OCI-LY1 (cell line): Measurements from ENCODE around the gene ATP6AP1.
A peak's percentile ranks its signal among the peaks of the same experiment; 100 is the strongest.

Experiments
- H2AFZ ChIP-seq: fragments of 200-600 bp; sonication (generic), shearing (Covaris generic); 2 replicates; pipeline ENCODE4 v1.6.0; 2014; ENCODE audit warnings: antibody characterized with exemption, mild to moderate bottlenecking, low read length
- H3F3A ChIP-seq: fragments of 200-600 bp; sonication (generic), shearing (Covaris generic); 2 replicates; pipeline ENCODE4 v1.6.0; 2014; ENCODE audit warnings: mild to moderate bottlenecking, antibody characterized with exemption, low read length, moderate library complexity; ENCODE audit not compliant: insufficient read depth
- H3K27ac ChIP-seq: fragments of 200-600 bp; sonication (generic); 2 replicates; pipeline ENCODE4 v1.5.1; 2014; ENCODE audit warnings: low read length, mixed run types, mild to moderate bottlenecking, low read depth; ENCODE audit not compliant: poor library complexity, severe bottlenecking
- H3K27me3 ChIP-seq: fragments of 200-600 bp; sonication (generic); 2 replicates; pipeline ENCODE4 v1.6.0; 2014; ENCODE audit warnings: antibody characterized with exemption, mild to moderate bottlenecking, low read length, moderate library complexity; ENCODE audit not compliant: insufficient read depth
- H3K36me3 ChIP-seq: fragments of 200-600 bp; sonication (generic); 2 replicates; pipeline ENCODE4 v1.6.1; 2014; ENCODE audit warnings: mild to moderate bottlenecking, antibody characterized with exemption, low read length, moderate library complexity, mixed read lengths; ENCODE audit not compliant: insufficient read depth
- H3K4me1 ChIP-seq: fragments of 200-600 bp; sonication (generic); 2 replicates; pipeline ENCODE4 v1.5.1; 2014; ENCODE audit warnings: mild to moderate bottlenecking, low read length, moderate library complexity; ENCODE audit not compliant: insufficient read depth, severe bottlenecking
- H3K4me2 ChIP-seq: fragments of 200-600 bp; sonication (generic), shearing (Covaris generic); 2 replicates; pipeline ENCODE4 v1.6.1; 2014; ENCODE audit warnings: low read length
- H3K4me3 ChIP-seq: fragments of 200-600 bp; sonication (generic); 2 replicates; pipeline ENCODE4 v1.5.1; 2014; ENCODE audit warnings: low read length, low read depth, mild to moderate bottlenecking, mixed read lengths; ENCODE audit not compliant: poor library complexity, severe bottlenecking
- H3K79me2 ChIP-seq: fragments of 200-600 bp; shearing (Covaris generic); 2 replicates; pipeline ENCODE4 v1.6.1; 2016; ENCODE audit warnings: mixed run types, low read length, mixed read lengths; ENCODE audit not compliant: insufficient read depth
- H3K9ac ChIP-seq: fragments of 200-600 bp; sonication (generic), shearing (Covaris generic); 2 replicates; pipeline ENCODE4 v1.6.1; 2014; ENCODE audit warnings: mild to moderate bottlenecking, low read length, mixed read lengths
- H3K9me2 ChIP-seq: fragments of 200-600 bp; sonication (generic), shearing (Covaris generic); 2 replicates; pipeline ENCODE4 v1.6.1; 2014; ENCODE audit warnings: low read depth, mild to moderate bottlenecking, low read length, mixed read lengths
- H3K9me3 ChIP-seq: fragments of 200-600 bp; shearing (Covaris generic); 2 replicates; pipeline ENCODE4 v1.6.1; 2014; ENCODE audit warnings: low read length, mixed read lengths
- H4K20me1 ChIP-seq: fragments of 200-600 bp; sonication (generic), shearing (Covaris generic); 2 replicates; pipeline ENCODE4 v1.6.0; 2016; ENCODE audit warnings: mild to moderate bottlenecking, low read length; ENCODE audit not compliant: insufficient read depth
- EZH2 ChIP-seq: fragments of 200-600 bp; sonication (generic), shearing (Covaris generic); IDR thresholded peaks from 2 replicates; pipeline ENCODE4 v1.8.0; 2017; ENCODE audit warnings: borderline replicate concordance, mixed run types, mild to moderate bottlenecking, antibody characterized with exemption, low read length, moderate library complexity, mixed read lengths
- TF ChIP-seq, protein P1 (sequence below): fragments of 200-600 bp; sonication (generic), shearing (Covaris generic); IDR thresholded peaks from 2 replicates; pipeline ENCODE4 v1.5.1; 2017; ENCODE audit warnings: mild to moderate bottlenecking, antibody characterized with exemption, low read length, moderate library complexity, mixed read lengths

The ATP6AP1 gene

GRCh38 chrX:154458954-154459778 is 30.7 kb downstream of the ATP6AP1 start:
- Histone ChIP-seq H3K27ac (no peak overlapping the region), H3K9me2 (no peaks in the 10 kb centered on the region), H3K4me3 (peak overlapping the region; percentile 65), H3K4me2 (peak overlapping the region; percentile 69), H3K27me3 (no peaks in the 10 kb centered on the region), H3K36me3 (no peaks in the 10 kb centered on the region; the same call in 1 of the 2 replicates), H3K4me1 (peaks cover 5% of the 10 kb centered on the region), H2AFZ (no peak overlapping the region), H3K9ac (peak overlapping the region; percentile 61), H3F3A (no peaks in the 10 kb centered on the region), H3K79me2 (no peaks in the 10 kb centered on the region), H4K20me1 (no peaks in the 10 kb centered on the region), H3K9me3 (no peaks in the 10 kb centered on the region)
- TF ChIP-seq EZH2 = no peak
- TF ChIP-seq, protein P1, sequence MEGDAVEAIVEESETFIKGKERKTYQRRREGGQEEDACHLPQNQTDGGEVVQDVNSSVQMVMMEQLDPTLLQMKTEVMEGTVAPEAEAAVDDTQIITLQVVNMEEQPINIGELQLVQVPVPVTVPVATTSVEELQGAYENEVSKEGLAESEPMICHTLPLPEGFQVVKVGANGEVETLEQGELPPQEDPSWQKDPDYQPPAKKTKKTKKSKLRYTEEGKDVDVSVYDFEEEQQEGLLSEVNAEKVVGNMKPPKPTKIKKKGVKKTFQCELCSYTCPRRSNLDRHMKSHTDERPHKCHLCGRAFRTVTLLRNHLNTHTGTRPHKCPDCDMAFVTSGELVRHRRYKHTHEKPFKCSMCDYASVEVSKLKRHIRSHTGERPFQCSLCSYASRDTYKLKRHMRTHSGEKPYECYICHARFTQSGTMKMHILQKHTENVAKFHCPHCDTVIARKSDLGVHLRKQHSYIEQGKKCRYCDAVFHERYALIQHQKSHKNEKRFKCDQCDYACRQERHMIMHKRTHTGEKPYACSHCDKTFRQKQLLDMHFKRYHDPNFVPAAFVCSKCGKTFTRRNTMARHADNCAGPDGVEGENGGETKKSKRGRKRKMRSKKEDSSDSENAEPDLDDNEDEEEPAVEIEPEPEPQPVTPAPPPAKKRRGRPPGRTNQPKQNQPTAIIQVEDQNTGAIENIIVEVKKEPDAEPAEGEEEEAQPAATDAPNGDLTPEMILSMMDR = no peak

DNA sequence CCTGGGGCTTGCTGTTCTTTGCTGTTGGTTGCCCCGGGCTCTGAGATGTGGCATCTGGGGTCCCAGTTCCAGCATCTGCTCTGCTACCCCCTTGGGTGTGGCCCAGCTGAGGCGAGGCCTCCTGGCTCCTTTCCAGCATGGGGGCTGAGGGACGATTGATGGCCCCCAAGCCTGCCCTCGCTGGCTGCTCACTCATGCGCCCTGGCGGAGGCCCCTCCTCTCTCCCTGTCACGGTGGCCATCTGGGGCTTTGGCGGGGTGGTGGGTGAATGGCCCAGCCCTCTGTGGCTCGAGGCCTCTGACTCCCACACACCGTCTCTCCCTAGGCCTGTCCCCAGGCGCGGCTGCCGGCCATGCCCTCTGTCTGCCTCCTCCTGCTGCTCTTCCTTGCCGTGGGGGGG is 31.4 kb downstream of the ATP6AP1 start:
- no peak for TF ChIP-seq EZH2
- H3K4me3 ChIP-seq = peak overlapping the region; percentile 65

DNA sequence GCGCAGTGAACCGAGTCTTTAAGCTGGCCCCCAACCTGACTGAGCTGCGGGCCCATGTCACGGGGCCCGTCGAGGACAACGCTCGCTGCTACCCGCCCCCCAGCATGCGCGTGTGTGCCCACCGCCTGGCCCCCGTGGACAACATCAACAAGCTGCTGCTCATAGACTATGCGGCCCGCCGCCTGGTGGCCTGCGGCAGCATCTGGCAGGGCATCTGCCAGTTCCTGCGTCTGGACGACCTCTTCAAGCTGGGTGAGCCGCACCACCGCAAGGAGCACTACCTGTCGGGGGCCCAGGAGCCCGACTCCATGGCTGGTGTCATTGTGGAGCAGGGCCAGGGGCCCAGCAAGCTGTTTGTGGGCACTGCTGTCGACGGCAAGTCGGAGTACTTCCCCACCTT is 31.8 kb downstream of the ATP6AP1 start:
- H3K4me2 ChIP-seq = no peak overlapping the region
- H2AFZ ChIP-seq = no peak overlapping the region
- no peak overlapping the region for H3K4me3 ChIP-seq
- peaks cover 5% of the 10 kb centered on the region for H3K4me1 ChIP-seq
- H3F3A ChIP-seq = no peaks in the 10 kb centered on the region
- H3K27ac ChIP-seq = no peak overlapping the region
- no peaks in the 10 kb centered on the region for H3K79me2 ChIP-seq
- H4K20me1 ChIP-seq = no peaks in the 10 kb centered on the region
- no peaks in the 10 kb centered on the region for H3K9me2 ChIP-seq
- H3K36me3 ChIP-seq = no peaks in the 10 kb centered on the region; the same call in 1 of the 2 replicates
- H3K27me3 ChIP-seq = no peaks in the 10 kb centered on the region
- H3K9me3 ChIP-seq = no peaks in the 10 kb centered on the region
- TF ChIP-seq, protein P1 = no peak
- TF ChIP-seq EZH2 = no peak
- no peak overlapping the region for H3K9ac ChIP-seq

More for the DNA sequence above, 31.4 kb downstream of the ATP6AP1 start:
- Histone ChIP-seq H3K27me3 (no peaks in the 10 kb centered on the region), H3K9ac (no peak overlapping the region), H3F3A (no peaks in the 10 kb centered on the region), H3K27ac (no peak overlapping the region), H3K4me1 (peaks cover 5% of the 10 kb centered on the region), H3K79me2 (no peaks in the 10 kb centered on the region), H3K9me3 (no peaks in the 10 kb centered on the region), H2AFZ (no peak overlapping the region), H3K36me3 (no peaks in the 10 kb centered on the region; the same call in 1 of the 2 replicates), H3K9me2 (no peaks in the 10 kb centered on the region), H4K20me1 (no peaks in the 10 kb centered on the region), H3K4me2 (peak overlapping the region; percentile 47; the same call in 1 of the 2 replicates)

- TF ChIP-seq EZH2 = no peak
- TF ChIP-seq, protein P1 = no peak
- H3K36me3 ChIP-seq = no peaks in the 10 kb centered on the region; the same call in 1 of the 2 replicates
- H3K9me2 ChIP-seq = no peaks in the 10 kb centered on the region
These were observed 33.9 kb downstream of the ATP6AP1 start for GRCh38 chrX:154462396-154462795.

More at GRCh38 chrX:154462396-154462795, 33.9 kb downstream of the ATP6AP1 start:
- H4K20me1 ChIP-seq = no peaks in the 10 kb centered on the region
- H3K4me1 ChIP-seq = peaks cover 5% of the 10 kb centered on the region
- H3K4me3 ChIP-seq = no peak overlapping the region
- H3K27ac ChIP-seq = no peak overlapping the region
- no peaks in the 10 kb centered on the region for H3K79me2 ChIP-seq
- H3K9me3 ChIP-seq = no peaks in the 10 kb centered on the region
- no peak overlapping the region for H3K9ac ChIP-seq
- H3F3A ChIP-seq = no peaks in the 10 kb centered on the region
- no peaks in the 10 kb centered on the region for H3K27me3 ChIP-seq
- no peak overlapping the region for H2AFZ ChIP-seq
- no peak overlapping the region for H3K4me2 ChIP-seq
